ENCODE data around the gene GATA6.

GATA6 gene

GRCh38 chr18:22182884-22183697 lies 13.7 kb downstream of the GATA6 start (continued):
- TF ChIP-seq TSHZ1 (tag by site-specific recombination; IDR thresholded peaks at IDR 0.05; ENCODE audit: borderline replicate concordance) (0 out of 2 replicates have a peak, but pooled peaks have one; percentile 13), ZNF324 (tag by site-specific recombination; IDR thresholded peaks at IDR 0.05) (no peak), ZNF501 (tag by site-specific recombination; IDR thresholded peaks at IDR 0.05) (no peak), ZNF426 (tag by site-specific recombination; IDR thresholded peaks at IDR 0.05) (no peak), ZNF747 (tag by site-specific recombination; IDR thresholded peaks at IDR 0.05) (no peak), ZNF518A (tag by site-specific recombination; conservative IDR thresholded peaks at IDR 0.05; ENCODE audit: low read depth) (no peak), BCL11A (tag by site-specific recombination; IDR thresholded peaks at IDR 0.05; ENCODE audit: low read depth) (peak; percentile 61), KLF8 (tag by site-specific recombination; IDR thresholded peaks at IDR 0.05) (no peak), ZNF677 (tag by site-specific recombination; IDR thresholded peaks at IDR 0.05) (no peak), ZNF214 (tag by site-specific recombination; IDR thresholded peaks at IDR 0.05; ENCODE audit: borderline replicate concordance) (no peak), ZBTB6 (tag by site-specific recombination; IDR thresholded peaks at IDR 0.05) (no peak), ZNF830 (tag by site-specific recombination; IDR thresholded peaks at IDR 0.05; ENCODE audit: low read depth) (no peak), ZNF514 (tag by site-specific recombination; IDR thresholded peaks at IDR 0.05) (no peak), EGR2 (tag by site-specific recombination; IDR thresholded peaks at IDR 0.05; ENCODE audit: low read depth) (no peak), ZNF555 (tag by site-specific recombination; conservative IDR thresholded peaks at IDR 0.05) (no peak), ZNF248 (tag by site-specific recombination; IDR thresholded peaks at IDR 0.05) (no peak), ZBTB8A (tag by site-specific recombination; IDR thresholded peaks at IDR 0.05) (no peak), PATZ1 (tag by site-specific recombination; IDR thresholded peaks at IDR 0.05) (no peak), ZBTB21 (tag by site-specific recombination; IDR thresholded peaks at IDR 0.05) (no peak), GLIS1 (tag by site-specific recombination; IDR thresholded peaks at IDR 0.05) (peak; percentile 71), ZNF266 (tag by site-specific recombination; IDR thresholded peaks at IDR 0.05; ENCODE audit: low read depth) (no peak), ZSCAN18 (tag by site-specific recombination; IDR thresholded peaks at IDR 0.05) (no peak), ZFP69B (tag by site-specific recombination; IDR thresholded peaks at IDR 0.05) (no peak), ZNF132 (tag by site-specific recombination; IDR thresholded peaks at IDR 0.05; ENCODE audit: borderline replicate concordance) (no peak)

Measured in HEK293 (cell line).